Hematopoietic multipotent progenitor cell (in vitro differentiated cells): ENCODE measurements around the gene CEP295NL. TPM values are rescaled to one million over a fixed set of nuclear protein-coding genes. Genes with fewer than 3 reads are reported as not detected.
"Not testable (repeated sequence)": the region's sequence is repeated elsewhere in the genome, so short reads cannot be mapped to it uniquely, and the experiment has no call there.

Source experiments
- DNase-seq, 3 donors: peaks; one replicate each; pipeline ENCODE4 v3.0.0-alpha.2; 2011 to 2015; ENCODE audit warnings: low read depth in 2 of 3, low spot score in 2 of 3
- total RNA-seq: library from RNA; depleted of rRNA; stranded (reverse); fragments of >200 nt; gene quantifications from one replicate; pipeline ENCODE4 v1.2.3, GENCODE V29; 2012

Gene CEP295NL, protein sequence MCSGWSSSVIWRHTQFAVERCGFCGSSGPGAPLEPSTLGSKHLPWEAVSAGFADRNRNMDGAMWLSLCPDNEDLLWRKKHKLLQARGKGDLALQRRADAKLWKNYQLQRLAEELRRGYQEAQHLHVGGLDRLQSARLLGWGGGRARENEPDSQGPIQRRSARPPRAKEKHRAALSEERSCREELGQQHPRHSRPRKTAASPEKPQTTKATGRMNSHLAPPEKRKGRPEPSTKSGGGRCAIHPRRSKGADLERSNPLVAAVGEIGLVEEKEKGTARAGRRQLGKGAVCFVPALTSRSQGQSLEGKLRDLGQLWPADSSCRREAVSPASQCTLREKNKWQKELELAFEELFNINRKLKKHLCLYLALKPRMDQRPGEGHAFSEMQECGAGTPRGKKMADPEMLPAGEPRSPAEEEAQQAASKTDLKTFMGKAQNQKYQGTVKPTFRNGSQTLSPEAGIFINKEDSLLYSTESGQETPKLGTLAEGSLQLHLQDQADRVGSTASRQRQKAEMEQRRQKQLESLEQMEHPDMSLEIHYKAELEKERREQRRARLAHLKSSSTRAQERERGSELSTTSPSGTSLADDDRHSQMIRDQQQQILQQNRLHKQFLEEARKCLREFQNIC
- total RNA-seq: 1.6 TPM

DNA sequence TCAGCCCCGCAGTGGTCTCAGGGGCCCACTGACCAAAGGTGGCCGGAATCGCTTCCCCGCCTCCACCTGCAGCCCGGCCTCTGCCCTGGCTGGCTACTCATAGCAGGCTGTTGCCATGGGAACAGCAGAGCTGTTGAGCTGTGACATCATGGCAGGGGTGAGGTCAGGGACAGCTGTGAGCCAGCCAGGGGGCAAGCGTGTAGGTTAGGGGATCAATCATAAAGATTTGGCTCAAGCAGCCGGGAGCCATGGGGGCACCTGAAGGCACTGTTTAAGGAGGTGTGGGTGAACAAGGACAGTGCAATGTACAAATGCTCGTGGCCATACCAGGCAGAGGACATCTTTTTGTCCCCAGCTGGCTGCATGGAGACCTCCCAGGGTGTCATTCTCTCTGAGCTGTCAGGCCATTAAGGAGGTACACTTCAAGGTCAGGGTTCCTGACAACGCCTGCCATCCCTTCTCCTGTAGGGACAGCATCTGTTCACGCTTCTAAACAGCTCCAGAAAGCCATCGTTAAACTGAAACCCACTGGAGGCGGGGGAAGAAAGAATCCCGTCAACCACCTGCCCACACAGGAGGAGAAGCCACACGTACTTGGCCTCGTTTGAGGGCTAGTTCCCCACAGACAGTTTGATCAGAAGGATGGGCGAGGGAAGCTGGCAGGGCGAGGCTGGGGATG lies at the start of gene CEP295NL:
Gene CEP295NL, minus strand, starts transcription at position 101 of the 679 bp plus-strand sequence. CDS start 1,373 bp downstream, outside the sequence.
- no peak for DNase-seq

DNA sequence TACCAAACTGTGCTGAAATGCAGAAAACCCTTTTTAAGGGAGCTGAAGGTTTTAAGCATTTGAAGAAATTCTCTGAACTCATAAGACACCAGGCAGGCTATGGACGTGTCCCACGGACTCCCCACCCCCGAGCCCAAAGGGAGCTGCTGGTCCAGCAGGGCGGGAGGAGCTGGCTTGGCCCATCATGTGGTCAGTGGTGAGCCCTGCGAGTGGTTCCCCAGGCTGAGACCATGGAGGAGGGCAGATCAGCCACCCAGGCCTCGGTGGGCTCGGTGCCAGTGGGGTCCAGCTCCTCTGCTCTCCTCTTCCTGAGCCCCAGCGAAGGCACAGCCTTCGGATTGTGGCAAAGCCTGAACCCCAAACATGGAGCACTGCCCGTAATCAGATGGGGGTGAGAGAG lies 49.7 kb upstream of the CEP295NL start:
- DNase-seq: no peak

DNA sequence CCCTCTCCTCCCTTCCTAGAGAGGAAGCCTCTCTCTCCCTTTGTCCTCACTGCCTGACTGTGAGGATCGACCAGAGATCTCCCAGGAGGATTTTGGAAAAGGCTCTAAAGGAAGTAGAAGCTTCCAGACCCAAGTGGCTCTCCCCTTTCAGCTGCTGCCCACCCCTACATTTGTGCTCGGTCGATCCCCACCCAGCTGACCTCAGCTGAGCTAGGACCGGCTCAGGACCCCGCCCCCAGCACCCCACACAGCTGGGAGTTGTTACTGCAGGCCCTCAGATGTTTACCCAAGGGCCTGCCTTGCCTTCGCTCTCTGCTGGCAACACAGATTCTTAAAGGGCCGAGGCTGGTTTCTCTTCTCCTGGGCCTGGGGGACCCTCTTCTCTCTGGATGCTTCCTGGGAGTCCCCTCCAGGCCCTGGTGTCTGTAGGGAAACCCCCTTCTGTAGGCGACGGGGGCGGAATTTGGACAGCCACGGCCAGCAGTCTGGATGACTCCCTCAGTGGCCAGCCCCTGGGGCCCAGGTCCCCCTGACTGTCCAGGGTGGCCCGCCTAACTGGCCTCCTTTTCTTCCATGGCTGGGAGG lies 49.1 kb upstream of the CEP295NL start:
- no peak for DNase-seq

DNA sequence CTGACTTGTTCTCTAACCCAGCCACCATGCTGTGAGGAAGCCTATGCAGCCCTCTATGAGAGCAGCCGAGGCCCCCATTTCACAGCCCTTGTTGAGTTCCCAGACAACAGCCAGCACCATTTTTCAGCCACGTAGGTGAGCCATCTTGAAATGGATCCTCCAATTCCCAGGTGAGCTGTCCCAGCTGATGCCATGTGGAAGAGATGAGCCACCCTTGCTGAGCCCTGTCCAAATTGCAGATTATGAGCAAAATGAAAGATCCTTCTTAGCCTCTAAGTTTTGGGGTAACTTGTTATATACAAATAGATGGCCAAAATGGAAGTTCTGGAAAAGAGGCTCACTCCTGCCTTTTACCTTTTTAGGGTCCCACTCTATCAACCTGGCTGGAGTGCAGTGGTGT lies 47.9 kb upstream of the CEP295NL start:
- no peak for DNase-seq

DNA sequence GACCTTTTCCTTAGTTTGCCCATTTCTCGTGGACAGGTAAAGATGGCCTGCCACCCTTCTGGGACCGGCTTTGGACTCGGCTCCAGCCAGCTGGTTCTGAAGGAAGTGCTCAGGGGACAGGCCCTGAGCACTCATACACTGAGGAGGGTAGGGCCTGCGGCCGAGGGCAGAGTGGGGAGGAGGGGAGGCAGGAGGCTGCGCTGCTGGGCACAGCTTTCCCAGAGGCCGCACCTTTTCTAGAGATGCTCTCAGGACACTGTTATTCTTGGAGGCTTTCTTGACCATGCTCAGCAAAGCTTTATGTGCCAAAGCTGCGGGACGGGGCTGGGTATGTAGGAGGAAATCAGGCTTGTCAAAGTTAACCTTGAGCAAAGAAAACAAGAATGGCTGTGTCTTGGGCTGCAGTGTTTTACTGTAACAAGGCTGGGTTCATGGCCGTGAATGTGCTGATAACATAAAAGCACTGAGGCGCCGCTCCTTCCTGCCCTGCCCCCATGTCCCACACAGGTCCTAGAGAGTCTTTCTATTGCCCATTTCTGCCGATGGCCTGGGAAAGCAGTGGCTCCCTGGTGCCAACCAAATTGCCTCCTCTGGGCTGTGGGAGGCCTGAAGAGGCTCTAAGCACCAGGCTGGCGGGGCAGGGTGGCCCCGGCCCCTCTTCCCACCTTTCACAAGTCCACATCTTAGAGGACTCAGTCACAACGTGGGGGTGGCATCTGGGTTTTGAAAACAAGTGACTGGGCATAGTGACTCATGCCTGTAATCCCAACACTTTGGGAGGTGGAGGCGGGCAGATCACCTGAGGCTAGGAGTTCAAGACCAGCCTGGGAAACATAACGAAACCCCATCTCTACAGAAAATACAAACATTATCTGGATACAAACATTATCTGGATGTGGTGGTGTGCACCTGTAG lies 44.5 kb upstream of the CEP295NL start:
- no peak for DNase-seq

DNA sequence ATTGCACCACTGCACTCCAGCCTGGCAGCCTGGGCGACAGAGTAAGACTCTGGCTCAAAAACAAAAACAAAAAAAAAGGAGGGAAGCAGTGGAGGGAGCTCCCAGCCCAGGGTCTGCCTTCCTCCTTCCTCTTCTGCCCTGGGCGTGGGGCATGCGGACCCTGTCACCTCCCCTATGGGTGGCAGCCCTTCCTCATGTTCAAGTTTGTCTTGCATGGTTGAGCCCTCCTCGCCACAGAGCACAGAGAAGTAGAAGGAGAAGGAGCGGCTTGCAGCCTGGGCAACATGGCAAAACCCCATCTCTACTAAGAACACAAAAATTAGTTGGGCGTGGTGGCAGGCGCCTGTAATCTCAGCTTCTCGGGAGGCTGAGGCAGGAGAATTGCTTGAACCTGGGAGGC lies 43.6 kb upstream of the CEP295NL start:
- DNase-seq: no peak

DNA sequence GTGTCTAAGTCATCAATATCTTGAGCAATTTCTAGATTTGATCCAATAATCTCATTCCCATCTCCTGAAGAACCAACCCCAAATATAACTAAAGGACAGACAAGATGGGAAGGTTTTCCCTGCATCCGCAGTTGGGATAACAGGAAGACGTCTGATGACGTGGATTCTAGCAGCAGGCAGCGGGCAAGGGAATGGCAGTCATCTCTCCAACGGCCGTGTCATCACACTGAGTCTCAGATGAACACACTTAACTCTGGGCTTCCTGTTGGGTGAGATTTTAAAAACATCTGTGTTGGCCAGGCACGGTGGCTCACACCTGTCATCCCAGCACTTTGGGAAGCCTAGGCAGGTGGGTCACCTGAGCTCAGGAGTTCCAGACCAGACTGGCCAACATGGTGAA lies 43.1 kb upstream of the CEP295NL start:
- DNase-seq: no peak

DNA sequence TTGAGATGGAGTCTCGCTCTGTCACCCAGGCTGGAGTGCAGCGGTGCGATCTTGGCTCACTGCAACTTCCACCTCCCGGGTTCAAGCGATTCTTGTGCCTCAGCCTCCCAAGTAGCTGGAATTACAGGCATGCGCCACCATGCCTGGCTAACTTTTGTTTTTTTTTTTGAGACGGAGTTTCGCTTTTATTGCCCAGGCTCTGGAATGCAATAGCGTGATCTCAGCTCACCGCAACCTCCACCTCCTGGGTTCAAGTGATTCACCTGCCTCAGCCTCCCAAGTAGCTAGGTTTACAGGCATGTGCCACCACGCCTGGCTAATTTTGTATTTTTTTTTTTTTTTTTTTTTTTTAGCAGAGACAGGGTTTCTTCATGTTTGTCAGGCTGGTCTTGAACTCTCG lies 42.5 kb upstream of the CEP295NL start:
- not testable (repeated sequence) for DNase-seq

DNA sequence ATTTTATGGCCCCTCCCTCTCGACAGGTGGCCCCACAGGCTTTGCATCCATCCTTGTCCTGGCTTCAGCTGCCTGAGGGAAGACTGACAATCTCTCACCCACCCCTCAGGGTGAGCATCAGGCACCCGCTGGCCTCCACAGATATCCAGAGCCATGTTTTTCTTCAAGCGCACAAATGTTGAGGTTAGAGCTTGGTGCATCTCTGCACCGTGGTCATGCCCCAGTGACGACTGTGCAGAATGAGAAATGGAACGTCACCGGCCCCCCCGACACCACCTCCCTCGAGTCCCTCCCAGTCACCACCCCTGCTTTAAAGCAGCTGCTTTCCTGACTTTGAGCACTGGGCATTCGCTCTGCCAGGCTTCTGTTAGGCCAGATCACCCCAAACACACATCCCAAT lies 42.0 kb upstream of the CEP295NL start:
- DNase-seq: no peak

DNA sequence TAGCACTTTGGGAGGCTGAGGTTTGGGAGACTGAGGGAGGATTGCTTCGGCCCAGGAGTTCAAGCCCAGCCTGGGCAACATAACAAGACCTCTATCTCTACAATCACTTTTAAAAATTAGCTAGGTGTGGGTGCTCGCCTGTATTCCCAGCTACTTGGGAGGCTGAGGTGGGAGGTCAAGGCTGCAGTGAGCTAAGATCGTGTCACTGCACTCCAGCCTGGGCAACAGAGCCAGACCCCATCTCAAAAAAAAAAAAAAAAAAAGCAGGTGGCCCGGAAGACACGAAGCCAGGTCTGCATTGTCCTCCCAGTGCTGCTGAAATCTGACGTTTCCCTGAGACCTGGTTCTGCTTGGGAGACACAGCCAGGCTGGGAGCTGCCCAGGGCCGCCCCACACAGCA lies 41.0 kb upstream of the CEP295NL start:
- DNase-seq: no peak

DNA sequence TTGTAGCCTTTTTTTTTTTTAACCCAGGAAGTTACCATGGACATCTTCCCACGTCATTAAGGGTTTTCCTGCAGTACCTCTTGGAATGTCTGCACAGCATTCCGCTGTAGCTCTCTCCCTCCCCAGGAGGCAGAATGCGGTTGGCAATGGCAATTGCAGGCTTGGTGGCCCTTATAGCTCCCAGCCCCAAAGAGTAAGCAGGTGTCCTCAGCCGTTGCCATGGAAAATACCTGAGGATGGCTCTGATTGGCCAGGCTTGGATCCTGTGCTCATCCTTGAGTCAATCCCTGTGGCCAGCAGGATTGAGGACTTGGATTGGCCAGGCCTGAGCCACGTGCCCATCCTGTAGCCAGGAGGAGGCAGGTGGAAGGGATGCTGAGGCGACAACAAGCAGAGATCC lies 37.7 kb upstream of the CEP295NL start:
- DNase-seq: no peak

DNA sequence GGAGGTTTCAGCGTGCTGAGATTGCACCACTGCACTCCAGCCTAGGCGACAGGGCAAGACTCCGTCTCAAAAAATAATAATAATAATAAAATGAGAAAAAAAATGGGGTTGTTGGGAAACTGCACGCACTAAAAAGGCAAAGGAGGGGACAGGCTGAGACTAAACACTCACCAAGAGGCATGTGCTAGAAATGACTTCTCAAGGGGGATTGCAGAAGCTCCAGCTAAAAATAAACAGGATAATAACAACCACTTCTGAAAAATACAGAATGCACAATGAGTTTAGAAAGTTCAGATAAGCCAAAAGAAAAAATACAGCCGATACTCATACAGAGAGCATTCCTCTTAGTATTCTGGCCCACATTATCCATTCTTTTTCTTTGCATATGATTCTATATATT lies 37.3 kb upstream of the CEP295NL start:
- DNase-seq: no peak

DNA sequence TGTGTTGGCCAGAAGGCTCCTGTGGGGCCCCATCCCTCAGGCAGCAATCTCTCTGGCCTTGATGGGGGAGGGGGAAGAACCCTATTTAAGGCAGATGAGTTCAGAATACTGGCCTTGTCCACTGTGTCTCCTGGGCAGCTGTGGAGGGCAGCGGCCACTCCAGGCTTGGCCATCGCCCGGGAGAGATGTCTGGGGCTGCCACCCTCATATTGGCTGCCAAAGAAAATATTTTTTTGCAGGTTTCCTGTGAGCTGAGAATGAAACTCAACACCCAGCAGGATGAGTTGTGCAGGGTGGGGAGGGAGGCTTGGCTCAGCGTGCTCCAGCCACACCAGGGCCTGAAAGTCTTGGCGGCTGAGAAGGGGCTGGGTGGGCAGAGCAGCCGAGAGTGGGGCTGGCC lies 36.6 kb upstream of the CEP295NL start:
- no peak for DNase-seq

DNA sequence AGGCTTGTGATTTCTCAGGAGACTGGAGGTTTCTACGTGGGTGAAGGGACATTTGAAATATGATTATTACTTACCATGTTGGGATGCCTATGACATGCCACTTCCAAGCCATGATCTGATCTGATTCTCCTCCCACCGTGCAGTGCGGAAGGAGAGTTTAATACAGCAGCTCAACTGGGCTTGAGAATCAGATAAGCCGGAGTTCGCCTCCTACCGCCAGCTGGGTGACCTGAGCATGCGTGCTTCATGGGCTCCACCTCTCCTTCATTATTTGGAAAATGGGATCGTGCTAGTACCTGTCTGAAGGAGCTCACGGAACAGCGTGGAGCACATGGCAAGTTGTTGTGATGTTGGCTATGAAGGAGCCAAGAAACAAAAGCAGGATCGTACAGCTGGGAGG lies 34.6 kb upstream of the CEP295NL start:
- no peak for DNase-seq

DNA sequence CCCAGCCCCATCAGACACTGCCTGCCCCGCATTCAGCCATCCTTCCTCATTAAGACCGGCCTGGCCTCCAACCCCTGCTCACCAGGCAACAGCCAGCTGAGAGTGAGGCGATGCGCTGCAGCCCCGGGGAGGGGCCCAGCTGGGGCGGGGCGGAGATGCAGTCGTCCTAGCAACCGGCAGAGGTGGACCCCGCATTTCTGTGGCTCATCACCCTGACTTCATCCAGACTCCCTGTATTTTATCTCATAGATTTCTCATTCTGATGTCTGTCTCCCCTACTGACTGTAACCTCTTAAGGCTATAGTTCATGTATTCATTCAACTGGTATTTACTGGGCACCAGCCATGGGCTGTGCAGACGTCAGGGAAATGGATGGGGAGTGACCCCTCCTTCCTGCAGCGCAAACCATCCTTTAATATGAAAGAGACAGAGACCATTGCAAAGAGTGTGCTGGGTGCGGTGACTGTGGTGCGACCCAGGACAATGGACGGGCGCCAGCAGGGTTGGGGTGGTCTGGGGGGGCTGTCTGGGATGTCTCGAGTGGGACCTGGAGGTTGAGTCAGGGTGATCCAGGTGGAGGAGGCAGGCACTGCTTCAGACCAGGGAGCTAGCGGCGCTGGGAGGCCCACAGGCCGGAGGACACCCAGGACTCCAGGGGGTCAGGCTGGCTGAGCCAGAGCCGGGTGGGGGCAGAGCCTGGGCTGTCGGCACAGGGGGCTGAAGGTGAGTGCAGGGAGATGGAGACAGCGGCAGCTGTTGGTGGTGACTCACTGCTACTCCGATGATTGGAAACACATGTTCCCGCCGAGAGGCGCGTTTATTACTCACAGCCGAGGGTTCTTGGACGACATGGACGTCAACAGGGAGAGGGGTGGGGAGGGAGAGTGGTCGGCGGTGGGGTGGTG lies 32.7 kb upstream of the CEP295NL start:
- DNase-seq: no peak

DNA sequence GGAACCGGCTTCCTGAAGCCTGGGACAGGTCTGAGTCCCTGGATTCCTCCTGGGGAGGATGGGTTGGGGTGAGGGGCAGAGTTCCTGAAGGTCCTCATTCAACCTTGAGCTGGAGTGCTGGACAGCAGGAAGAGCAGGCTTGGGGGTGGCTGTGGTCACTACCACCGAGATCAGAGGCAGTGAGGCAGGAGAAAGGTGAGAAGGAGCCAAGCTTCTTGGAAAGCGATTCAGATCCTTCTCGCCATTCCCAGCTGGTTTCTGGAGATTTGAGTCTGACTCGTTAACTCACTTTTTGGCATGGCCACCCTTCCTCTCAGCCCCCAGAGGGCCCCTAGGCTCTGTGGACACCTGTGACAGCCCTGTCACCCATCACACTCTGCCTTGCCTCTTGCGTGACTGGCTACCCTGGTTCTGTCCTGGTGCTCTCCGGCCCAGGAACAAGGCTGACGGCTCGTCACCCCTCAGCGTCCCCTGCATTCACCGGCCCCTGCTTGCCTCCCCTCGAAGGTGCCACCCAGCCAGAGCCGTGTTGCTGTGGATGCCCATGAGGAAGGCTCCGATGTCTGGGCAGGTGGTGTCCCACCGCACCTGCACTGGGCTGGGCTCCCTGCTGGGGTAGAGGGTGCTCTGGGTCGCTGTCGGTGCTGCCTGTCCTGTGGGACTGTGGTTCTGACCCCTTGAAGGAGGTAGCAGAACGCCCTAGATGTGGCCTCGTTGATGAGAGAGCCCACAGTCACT lies 31.8 kb upstream of the CEP295NL start:
- no peak for DNase-seq

DNA sequence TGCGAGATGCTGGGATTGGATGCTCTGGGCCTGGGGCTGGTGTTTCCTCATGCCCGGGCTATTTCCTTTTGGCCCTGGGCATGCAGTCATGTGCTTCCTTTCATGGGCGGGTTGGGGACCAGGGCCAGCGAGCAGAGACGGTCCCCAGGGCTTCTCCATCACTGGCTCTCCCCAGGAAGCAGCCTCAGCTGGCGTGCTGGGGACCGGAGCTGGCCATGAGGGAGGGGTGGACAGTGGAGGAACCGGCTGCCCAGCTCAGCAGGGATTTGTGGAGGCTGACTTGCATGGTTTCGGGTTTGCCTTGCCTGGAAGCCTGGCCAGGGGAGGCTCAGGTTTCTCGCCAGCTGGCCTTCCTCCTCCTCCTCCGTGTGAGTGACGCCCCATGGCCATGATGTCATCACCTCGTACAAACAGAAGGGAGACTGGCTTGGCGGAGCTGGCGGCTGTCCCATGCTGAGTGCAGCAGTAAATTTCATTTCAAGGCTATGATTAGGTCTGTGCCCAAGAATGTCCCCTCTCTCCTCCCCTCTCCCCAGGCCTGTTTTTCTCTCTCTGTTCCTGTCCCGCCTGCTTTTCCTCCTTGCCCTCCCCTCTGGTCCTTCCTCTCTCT lies 31.1 kb upstream of the CEP295NL start:
- DNase-seq: peak in 2 of 3 donors; percentile 49 to 53
